ENCODE measurements around the gene C19orf85.

GRCh38 chr19:55449469-55449868, 15.1 kb downstream of the C19orf85 start:
- TF ChIP-seq EZH2 (IDR thresholded peaks at IDR 0.05; ENCODE audit: low read length, missing control alignments): no peak
- no peak for TF ChIP-seq CTCF (conservative IDR thresholded peaks at IDR 0.05 in 1 of 2, IDR thresholded peaks at IDR 0.05 in 1 of 2; ENCODE audit: low read depth in 1 of 2, low read length in 2 of 2)

All from fibroblast of lung (primary cell).